EH (cell line): ENCODE results near the gene PRKN.

ENCODE experiments used
- DNase-seq: peaks from one replicate; pipeline ENCODE4 v3.0.0-alpha.2; 2015; ENCODE audit warnings: low read depth

PRKN gene

DNA sequence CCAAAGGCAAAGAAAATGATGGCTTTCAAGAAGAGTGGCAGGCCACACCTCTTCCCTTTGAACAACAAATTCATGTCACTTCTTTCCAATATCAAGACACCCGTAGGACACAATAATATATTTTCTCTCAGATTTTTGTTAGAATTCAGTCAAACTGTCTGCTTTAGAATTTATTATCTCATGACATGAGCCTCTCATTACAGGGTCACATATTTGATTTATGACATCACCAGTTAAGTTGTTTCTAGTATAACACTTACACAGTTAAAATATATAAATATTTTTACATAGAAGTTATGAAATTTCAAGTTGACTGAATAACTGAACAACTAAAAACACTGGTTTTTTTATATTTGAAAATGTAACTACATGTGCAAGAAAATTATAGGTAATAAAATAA is 1133.2 kb downstream of the PRKN start:
- DNase-seq: no peak

DNA sequence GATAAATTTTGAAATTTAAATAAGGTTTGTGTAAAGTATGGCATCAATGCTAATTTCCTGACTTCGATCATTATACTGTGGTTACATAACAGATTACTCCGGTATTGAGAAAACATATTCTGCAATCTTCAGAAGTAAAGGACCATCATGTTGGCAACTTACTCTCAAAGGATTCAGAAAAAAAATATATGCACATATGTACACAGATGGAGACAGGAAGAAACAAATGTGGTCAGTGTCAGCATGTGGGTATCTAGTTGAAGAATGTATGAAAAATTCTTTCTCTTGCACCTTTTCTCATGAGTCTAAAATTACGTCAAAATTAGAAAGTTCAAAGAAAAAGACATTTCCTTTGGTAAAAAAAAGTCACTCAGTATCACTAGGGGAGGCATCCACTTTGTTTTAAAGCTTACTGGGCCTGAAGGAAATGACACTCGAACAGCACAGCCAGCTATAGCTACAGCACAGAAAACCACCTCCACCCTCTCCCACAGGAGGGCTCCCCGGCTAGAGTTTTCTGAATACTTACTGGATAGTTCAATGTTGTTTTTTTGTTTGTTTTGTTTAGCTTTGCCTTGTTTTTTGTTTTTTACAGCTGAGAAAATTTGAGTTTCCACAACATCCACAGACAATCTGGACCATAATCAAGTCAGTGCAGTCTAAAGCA is 1136.5 kb downstream of the PRKN start:
- DNase-seq: no peak

DNA sequence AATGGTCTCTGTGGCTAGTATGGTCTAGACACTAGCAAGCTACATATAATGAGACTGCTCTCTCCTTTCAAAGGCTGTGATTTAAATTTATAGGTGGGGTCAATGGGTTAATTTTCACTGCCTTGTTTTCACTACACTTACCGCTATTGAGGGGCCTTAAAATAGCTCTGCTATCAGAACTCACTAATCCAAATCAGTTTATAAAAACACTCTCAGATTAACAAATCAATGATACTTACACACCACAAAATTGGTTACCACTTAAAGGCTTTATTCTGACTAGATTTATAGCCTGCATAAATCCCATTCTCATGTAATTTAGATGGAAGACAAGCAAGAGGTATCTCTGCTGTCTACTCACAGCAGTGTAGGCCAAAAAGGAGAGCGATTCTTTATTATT is 1140.7 kb downstream of the PRKN start:
- no peak for DNase-seq

DNA sequence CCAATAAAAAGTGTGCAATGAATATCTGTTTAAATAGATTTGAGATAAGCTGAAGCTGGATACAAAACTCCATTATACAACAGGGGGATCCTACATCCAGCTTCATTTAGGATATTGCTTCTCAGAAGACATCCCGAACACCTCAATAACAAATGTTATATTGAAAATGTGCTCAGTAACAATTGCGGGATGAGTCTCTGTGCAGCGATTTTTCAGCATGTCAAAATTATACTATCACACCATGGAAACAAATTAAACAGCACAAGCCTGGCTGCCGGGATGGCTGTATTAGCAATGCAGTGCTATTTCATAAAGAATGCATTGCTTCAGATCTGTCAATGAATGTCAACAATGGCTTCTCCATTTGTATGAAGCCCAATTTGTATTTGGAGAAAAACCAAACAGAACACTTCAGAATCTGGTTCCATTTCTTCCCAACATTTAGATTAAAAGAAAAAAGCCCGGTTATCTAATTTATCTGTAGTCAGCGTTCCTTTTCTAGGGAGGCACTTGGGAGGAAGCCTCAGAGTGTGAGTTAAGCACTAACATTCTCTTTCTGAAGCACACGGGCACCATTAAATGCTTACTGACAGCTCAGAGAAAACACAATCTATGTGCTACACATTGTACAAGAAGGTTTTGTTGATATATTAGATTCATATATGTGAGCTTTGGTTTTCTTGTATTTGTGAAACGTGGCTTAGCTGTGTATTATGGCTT is 1142.8 kb downstream of the PRKN start:
- no peak for DNase-seq

DNA sequence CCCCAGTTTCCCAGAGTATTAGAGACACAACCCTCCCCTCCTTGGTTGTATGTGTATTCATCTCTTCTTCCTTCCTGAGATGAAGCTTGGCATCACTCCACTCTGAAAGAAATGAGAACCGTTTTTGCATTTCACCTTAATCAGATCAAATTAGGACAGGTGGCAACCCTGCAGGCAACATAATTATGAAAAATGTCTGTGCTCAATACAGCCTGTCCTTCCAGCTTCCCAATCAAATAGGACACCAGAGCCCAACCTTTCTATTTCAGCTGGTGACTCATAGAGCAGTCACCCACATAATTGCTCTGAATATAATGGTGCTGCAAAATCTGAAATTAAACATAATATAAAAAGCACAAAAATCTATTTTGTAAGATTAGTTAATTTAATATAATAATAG is 1143.5 kb downstream of the PRKN start:
- no peak for DNase-seq

DNA sequence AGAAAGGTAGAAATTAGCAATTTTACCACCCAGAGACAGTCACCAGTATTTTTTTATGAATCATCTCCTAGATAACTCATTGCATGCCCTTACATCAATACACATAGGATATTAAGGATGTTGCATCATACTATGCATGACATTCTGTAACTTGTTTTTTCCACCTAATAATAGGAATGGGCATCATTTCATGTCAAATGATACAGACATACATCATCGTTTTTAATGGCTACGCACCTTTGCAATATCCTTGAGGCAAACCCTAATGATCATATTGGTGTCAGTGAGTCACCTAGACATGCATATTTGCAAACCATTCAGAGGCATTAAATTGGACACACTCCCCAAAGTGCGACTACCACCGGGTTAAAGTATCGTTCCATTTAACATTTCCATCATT is 1144.0 kb downstream of the PRKN start:
- DNase-seq: no peak

DNA sequence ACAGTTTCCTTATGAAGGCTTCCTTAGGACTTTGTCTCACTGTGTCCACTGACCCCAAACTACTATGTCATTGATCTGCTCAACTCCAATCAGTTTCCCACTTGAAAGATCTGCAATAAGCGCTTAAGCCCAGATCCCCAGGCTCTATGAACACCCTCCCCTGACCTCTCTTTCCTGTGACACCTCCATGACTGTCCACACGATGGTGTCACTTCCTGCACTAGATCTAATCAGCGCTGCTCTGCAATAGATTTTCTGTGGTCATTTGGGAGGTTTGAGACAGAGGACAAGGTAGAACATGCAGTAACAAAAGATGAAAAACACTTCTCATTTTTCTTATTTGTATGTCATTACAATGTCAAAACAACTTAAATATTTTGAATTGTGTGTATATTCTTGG is 1149.1 kb downstream of the PRKN start:
- no peak for DNase-seq

DNA sequence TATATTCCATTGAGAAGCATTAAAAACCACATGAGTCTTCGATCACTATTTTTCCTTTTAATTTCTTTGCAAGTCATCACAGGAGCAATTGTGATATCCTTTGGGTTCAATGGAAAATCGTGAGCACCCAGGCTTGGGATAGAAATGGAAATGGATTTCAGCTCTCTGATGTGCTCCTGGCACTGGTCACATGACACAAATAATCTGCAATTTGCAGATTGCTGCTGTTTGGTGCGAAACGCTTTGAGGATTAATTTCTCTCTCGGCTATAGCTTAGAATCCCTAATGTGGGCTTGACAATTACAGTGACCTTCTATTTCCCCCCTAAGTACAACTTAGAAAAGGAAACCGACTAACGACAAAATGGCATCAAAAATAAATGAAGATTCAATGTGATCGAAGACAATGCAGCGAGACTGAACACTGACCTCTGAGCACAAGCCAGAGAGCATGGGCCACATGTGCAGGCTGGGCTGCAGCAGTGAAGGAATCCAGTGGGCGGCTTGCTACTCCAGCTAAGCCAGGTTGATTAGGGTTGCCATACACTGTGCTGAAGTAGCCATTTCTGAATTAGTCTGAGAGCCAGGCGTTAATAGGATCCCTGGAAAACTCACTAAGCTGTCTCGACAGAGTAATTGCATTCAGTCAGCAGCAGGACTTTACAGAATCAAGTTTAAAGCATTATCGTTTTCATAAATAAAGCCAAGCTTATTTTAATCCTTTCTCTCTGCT is 1151.9 kb downstream of the PRKN start:
- DNase-seq: no peak

DNA sequence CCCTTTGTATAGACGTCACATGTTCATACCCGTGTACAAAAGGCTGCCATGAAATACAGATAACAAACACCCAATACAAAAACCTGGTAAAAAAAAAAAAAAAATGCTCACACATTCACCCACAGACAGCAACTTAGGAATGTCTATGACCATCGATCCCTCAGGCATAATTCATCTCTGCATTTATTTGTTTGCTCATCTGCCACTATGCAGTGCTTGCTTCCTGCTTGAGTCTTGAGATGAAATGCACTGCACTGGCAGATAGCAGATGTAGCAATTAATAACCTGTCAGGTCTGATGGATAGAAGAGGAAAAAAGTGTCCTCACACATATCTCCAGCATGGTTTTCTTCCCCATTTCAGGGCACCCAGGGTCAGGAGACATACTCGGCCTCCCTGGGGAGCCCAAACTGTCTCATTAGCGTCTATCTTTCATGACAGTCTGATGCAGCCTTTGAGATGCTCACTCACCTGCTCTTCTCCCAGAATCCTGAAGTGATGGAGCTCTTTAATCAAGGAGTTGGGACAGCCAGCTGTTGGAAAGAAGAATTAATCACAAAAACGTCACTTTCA is 1158.6 kb downstream of the PRKN start:
- DNase-seq: no peak

DNA sequence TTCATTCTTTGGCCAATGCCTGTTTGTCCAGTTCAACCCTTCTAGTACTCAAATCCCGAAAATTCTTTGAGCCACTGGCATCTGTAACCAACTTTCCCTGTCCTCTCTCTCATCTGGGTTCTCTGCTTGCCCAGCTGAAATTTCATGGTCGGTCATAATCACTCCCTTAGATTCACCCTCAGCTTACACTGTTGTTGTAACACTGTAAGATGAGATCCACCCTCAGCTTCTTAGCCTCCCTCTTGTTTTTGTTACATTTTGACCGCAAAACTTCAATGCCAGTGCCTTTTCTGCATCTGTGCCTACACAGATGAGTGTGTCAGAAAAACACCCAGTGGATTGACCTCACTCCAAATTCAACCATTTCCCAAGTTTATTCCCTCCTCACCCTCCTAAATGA is 1162.6 kb downstream of the PRKN start:
- no peak for DNase-seq

DNA sequence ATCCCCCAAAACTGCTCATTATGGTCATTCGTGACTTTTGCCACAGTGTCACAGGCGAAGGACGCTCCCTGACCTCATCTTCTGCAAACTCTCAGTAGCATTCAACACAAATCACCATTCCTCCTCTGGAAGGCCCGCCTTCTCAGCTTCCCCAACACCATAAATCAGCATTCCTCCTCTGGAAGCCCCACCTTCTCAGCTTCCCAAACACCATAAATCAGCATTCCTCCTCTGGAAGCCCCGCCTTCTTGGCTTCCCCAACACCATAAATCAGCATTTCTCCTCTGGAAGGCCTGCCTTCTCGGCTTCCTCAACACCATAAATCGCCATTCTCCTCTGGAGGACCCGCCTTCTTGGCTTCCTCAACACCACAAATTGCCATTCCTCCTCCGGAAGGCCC is 1165.7 kb downstream of the PRKN start:
- peak; percentile 1 for DNase-seq

DNA sequence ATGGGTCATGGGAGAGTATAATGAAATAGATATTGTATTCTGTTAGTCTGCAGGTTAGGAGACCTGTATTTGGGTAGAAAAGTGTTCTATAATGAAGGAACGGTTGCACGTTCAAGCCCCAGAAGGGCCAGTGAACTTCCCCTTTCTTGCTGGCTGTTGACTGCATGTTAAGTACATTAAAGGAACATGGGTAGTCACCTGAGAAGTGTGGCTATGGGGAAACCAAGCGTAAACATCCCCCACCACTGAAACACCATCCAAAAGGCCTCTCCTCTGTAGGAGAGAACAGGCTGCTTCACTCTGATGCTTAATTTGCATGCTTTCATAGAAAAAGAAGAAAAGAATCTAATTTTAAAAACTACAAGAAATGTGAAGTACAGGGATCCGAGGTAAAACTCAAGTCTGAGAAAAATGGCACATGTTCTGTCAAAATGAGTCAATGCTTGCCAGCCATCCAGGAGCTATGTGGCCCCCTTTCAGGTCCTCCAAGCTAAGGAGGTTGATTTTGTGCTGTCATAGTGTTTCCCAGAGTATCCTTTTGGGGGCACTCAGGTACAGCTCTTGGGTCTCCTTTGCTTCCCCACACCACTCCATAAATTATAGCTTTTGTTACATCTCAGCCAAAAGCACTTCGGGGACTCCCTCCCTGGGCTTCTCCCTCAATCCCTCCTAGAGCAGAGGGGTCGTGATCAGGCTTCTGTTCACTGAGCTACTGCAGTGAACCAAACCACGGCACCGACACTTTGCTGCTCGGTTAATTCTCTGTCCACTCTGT is 1170.0 kb downstream of the PRKN start:
- DNase-seq: no peak

DNA sequence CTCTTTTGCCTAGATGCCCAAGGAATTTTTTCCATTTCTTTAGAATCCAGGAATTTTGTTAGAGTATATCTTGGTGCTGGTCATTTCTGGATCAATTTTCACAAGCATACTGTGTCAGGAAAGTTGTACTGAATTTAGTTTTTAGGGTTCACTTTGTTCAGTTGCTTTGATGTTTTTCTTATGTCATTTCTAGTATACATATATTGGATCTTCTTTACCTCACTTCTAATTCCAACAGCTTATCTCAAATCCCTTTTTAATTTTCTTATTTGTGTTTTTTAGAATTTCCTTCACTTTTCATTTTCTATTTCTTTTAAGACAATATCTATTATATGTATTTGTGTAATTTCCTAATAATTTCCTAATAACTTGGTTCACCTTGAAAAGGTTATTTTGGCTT is 1172.7 kb downstream of the PRKN start:
- no peak for DNase-seq

DNA sequence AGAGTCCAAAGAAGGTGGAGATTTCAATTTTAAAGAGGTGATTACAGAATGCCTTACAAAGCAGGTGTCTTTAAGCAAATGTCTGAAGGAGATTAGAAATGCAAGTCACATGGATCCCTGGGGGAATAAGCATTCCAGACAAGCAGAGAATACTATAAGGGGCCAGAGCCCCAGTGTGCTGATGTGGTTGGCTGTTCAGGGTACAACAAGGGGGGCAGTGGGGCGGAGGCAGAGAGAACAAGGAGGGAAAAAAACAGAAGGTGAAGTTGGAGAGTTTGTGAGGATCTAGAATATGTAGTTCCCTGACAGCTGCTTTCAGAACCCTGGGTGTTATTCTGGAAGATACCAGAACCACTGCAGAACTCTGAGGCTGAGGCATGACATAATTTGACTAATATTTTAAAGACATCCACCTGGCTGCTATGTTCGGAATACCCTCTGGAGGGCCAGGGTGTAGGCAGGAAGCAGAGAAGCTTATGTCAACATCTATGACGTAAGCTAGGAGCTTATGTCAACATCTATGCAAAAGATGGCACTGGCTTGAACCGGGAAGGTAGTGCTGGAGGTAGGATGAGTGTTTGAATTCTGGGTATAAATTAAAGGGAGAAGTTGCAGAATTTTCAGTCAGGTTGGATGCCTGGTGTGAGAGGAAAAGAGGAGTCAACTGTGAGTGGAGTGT is 1177.5 kb downstream of the PRKN start:
- DNase-seq: no peak

DNA sequence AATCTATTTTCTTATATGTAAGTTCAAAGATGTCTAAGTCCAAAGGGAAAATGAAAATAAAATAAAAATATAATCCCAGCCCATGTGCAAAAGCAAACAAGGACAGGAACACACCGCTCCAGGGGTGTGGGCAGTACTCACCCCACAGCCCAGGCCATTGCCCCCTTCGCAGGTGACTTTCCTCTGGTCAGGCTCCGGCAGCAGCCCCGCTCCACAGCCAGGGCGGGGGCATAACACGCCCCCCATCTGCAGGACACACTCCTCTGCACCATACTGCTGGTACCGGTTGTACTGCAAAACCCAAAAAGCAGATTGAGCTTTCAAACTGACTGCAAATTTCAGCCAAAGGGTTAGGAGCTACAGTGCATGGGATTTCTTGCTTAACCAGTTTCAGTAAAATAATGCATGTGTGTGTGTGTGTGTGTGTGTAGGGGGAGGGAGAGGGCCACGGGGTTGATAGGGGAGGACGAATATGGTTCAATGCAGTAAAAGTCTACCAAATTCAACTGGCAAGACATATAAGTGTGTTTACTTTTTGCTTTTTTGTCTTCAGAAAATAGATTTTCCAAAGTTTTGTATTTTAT is 1178.8 kb downstream of the PRKN start:
- no peak for DNase-seq

DNA sequence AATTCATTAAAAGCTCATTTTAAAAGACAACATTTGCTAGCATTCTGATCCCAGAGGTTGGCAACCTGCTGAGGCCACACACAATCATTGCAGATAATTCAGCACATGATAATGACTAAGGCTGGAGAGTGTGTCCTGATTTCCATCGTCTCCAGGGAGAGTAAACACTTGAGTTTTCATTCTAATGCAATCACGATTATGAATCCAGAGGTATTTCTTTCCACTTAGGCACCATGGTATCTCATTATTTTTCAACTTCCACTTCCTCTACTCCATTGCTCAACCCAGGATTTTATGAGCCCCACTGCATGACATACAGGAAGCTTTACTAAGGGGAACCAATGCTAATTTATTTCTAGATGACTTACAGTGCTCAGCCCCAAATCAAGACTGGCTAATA is 1179.9 kb downstream of the PRKN start:
- DNase-seq: no peak

DNA sequence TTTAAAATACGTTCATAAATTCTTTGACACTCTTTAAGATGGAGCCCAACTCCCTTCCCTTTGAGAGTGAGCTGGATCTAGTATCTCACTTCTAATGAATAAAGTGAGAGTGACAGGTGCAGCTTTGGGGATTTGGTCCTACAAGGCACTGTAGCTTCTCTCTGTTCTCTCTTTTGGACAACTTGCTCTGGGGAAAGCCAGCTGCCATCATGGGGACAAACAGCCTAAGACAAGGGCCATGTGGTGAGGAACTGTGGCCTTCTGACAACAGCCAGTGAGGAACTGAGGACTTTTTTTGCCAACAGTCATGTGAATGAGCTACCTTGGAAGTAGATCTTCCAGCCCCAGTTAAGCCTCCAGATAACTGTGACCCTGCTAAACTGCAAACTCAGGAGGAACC is 1180.9 kb downstream of the PRKN start:
- no peak for DNase-seq

DNA sequence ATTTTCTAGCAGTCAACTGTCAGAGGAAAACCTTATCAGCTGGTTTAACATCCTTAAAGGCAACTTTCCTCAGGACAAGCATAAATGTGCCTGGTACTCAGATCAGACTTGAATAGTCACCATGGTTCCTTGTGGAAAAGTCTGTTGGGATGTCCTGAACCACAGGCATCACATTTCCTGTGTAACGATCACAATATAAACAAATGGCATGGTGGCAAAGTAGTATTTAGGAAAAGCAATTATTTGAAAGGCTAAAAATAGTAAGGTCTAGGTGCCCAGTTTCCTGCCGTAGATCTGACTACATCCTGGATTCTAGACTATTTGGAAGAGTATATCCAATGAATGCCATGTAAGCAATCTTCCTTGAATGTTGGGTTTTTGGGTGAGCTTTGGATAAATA is 1181.8 kb downstream of the PRKN start:
- no peak for DNase-seq

DNA sequence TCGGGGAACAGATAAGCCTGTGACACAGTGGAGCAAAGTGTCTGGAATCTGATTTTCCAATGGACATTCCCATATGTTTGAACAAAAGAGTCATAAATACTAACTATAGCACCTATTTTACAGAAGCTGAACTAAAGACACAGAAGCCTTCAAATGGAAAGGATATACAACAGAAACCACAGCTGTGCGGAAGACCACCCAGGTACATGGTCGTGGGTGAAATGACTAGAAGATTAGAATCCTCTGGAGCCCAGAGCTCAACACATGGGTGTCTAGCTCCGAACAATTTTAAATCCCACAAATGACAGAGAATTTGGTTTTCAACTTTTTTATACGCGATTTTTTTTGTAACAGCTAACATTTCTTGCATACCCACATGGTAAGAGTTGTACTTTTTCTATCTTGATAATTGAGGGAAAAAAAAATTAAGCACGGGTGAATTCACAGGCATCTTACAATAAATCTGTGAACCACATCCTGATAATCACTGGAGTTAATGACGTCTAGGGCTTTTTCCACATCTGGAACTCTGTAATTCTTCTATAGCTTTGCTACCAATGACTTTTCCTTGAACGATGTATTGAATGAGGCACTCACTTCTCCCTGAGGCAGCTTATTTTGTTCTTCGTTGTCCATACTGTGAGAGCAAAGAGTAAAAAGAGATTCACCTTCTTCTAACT is 1182.6 kb downstream of the PRKN start:
- no peak for DNase-seq

DNA sequence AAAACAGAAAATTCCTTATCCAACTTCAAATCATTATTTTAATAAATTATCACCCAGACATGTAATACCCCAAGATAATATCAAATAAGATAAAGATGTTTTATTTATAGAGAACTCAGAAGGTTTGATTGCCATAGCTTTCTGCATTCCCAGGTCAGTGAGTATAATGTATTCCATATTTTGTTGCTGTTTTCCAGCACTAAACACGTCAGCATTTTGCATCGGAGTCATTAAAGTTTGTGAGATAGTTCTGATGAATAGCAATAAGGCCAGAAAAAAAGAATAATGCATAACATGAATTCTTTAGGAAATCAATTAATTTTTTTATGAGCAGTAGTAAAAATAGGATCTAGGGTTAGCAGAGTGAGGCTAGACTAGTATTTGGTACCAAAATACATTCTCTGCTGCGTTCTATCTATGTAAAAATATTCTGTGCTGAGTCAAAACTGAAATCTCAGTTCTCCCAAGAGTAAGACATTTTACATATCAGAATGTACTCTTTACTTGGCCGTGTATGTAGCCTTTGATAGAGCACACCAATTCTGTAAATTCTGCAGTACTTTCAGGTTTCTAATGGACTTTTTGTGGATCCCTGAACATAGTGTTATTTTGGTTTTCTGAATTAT is 1183.8 kb downstream of the PRKN start:
- DNase-seq: no peak
